GM12891 (cell line): ENCODE data around the gene GHR.

Source experiments
- PAX5 ChIP-seq: IDR thresholded peaks from 2 replicates; pipeline ENCODE4 v1.6.1; 2011; ENCODE audit warnings: low read length, moderate library complexity, mild to moderate bottlenecking; ENCODE audit not compliant: insufficient read depth, severe bottlenecking
- POLR2A ChIP-seq: IDR thresholded peaks from 2 replicates; pipeline ENCODE4 v1.6.1; 2011; ENCODE audit warnings: low read depth, low read length, control low read depth
- POLR2AphosphoS5 ChIP-seq: IDR thresholded peaks from 2 replicates; pipeline ENCODE4 v1.6.1; 2011; ENCODE audit warnings: low read depth, low read length, control low read depth
- SPI1 ChIP-seq: IDR thresholded peaks from 2 replicates; pipeline ENCODE4 v1.6.1; 2011; ENCODE audit warnings: low read depth, low read length, control low read depth
- TAF1 ChIP-seq: IDR thresholded peaks from 2 replicates; pipeline ENCODE4 v1.6.1; 2011; ENCODE audit warnings: low read depth, low read length, control low read depth

DNA sequence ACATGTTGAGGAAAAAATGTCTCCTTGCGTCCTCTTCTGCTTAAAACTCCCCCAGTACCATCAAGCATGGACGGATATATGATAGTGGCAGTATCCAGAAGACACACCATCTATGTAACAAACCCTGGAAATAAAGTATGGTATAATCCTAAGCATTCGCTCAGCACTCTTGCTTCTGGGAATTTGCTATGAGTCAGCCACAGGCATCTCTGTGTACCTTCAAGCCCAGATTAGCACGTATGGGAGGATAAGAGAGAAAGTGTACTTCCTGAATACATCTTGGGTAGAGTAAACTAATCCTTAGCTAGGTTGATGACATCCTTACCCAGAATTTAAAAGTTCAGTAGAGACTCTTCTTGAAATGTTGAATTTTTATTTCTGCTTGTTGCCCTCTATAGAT is 71.2 kb downstream of the GHR start:
- no peak for TF ChIP-seq POLR2A
- no peak for TF ChIP-seq POLR2AphosphoS5
- TF ChIP-seq TAF1, result no peak
- TF ChIP-seq PAX5, result no peak
- no peak for TF ChIP-seq SPI1
